Endothelial cell of umbilical vein (primary cell): ENCODE results near the gene BLOC1S1. TPM values are rescaled to one million over a fixed set of nuclear protein-coding genes. Genes with fewer than 3 reads are reported as not detected.

Experiments
- BruUV-seq: library from RNA; stranded (reverse); fragments of 400-500 nt; replicated peaks from 2 replicates; lab custom pipeline; 2021; lab: Mats Ljungman, UMichigan
- CTCF ChIA-PET: fragments of 300-600, 350-600 bp; sonication (Branson Sonifier 250); formaldehyde crosslinking; loops from one replicate; lab custom pipeline; 2021; ENCODE audit warnings: antibody characterized with exemption, inconsistent platforms; lab: Charles Lee
- POLR2A ChIA-PET: fragments of 300-600, 350-600 bp; sonication (Branson Sonifier 250); formaldehyde crosslinking; loops from one replicate; lab custom pipeline; 2021; ENCODE audit warnings: antibody characterized with exemption, inconsistent platforms; lab: Charles Lee
- DNase-seq: peaks from one replicate; pipeline ENCODE4 v3.0.0-alpha.2; 2011; ENCODE audit warnings: low read depth, low spot score
- FAIRE-seq: peaks from 2 replicates; lab custom pipeline; 2011; peaks lifted over from hg19 to GRCh38; lab: Jason Lieb, UNC
- H2AFZ ChIP-seq: 2 replicates; pipeline ENCODE4 v1.6.0; 2012; ENCODE audit warnings: low read depth, low read length, control low read depth, inconsistent platforms
- H3K27ac ChIP-seq: 2 replicates; pipeline ENCODE4 v1.5.1; 2011; ENCODE audit warnings: low read depth, mild to moderate bottlenecking, control low read depth, low read length, moderate library complexity; ENCODE audit not compliant: insufficient read depth
- H3K27me3 ChIP-seq, 2 experiments: 2 replicates each; pipeline versions ENCODE4 v1.6.0 to v1.6.1; 2011; ENCODE audit warnings: low read length in 2 of 2, mixed read lengths in 1 of 2; ENCODE audit not compliant: control insufficient read depth in 2 of 2, insufficient read depth in 2 of 2
- H3K36me3 ChIP-seq, 2 experiments: 2 replicates in 1 of 2; 3 replicates in 1 of 2; pipeline ENCODE4 v1.5.1; 2011; ENCODE audit warnings: low read length in 2 of 2, mild to moderate bottlenecking in 1 of 2, moderate library complexity in 1 of 2; ENCODE audit not compliant: control insufficient read depth in 2 of 2, insufficient read depth in 2 of 2; ENCODE audit errors: extremely low read depth in 1 of 2
- H3K4me1 ChIP-seq: 3 replicates; pipeline ENCODE4 v1.5.1; 2011; ENCODE audit warnings: mild to moderate bottlenecking, low read length; ENCODE audit not compliant: control insufficient read depth, insufficient read depth; ENCODE audit errors: extremely low read depth
- H3K4me2 ChIP-seq: 2 replicates; pipeline ENCODE4 v1.6.1; 2011; ENCODE audit warnings: low read length, control low read depth, mixed read lengths; ENCODE audit not compliant: insufficient read depth
- H3K4me3 ChIP-seq, 3 experiments: fragments of 200-600 bp in 1 of 3; sonication (generic), shearing (Covaris generic) in 1 of 3; replicated peaks in 1 of 3; 2 replicates each; pipeline ENCODE4 v1.5.1; 2011 to 2016; ENCODE audit warnings: control low read depth in 3 of 3, low read length in 3 of 3, mild to moderate bottlenecking in 2 of 3, inconsistent platforms in 1 of 3, low read depth in 1 of 3, moderate library complexity in 1 of 3; ENCODE audit not compliant: insufficient read depth in 1 of 3
- H3K79me2 ChIP-seq: 2 replicates; pipeline ENCODE4 v1.6.0; 2012; ENCODE audit warnings: low read length, inconsistent platforms; ENCODE audit not compliant: control insufficient read depth, insufficient read depth
- H3K9ac ChIP-seq: replicated peaks from 2 replicates; pipeline ENCODE3; 2011; ENCODE audit warnings: low read length, control low read depth; ENCODE audit not compliant: insufficient read depth; ENCODE audit errors: extremely low read depth
- H3K9me1 ChIP-seq: replicated peaks from 3 replicates; pipeline ENCODE4 v1.6.0; 2011; ENCODE audit warnings: mild to moderate bottlenecking, low read length; ENCODE audit not compliant: control insufficient read depth, insufficient read depth; ENCODE audit errors: extremely low read depth
- H3K9me3 ChIP-seq: replicated peaks from 2 replicates; pipeline ENCODE4 v1.5.1; 2012; ENCODE audit warnings: low read length, inconsistent platforms; ENCODE audit not compliant: control insufficient read depth, insufficient read depth
- H4K20me1 ChIP-seq: replicated peaks from 2 replicates; pipeline ENCODE3; 2011; ENCODE audit warnings: mild to moderate bottlenecking, low read length; ENCODE audit not compliant: control insufficient read depth, insufficient read depth; ENCODE audit errors: extremely low read depth
- EZH2 ChIP-seq: IDR thresholded peaks from 2 replicates; pipeline ENCODE4 v1.6.1; 2012; ENCODE audit warnings: borderline replicate concordance, low read depth, mild to moderate bottlenecking, moderate library complexity, low read length, inconsistent platforms; ENCODE audit not compliant: severe bottlenecking
- FOS ChIP-seq: IDR thresholded peaks from 2 replicates; pipeline ENCODE4 v1.6.1; 2011; ENCODE audit warnings: mild to moderate bottlenecking, low read length, moderate library complexity, borderline replicate concordance; ENCODE audit not compliant: insufficient read depth
- GATA2 ChIP-seq: IDR thresholded peaks from 2 replicates; pipeline ENCODE4 v1.7.0; 2011; ENCODE audit warnings: low read depth, mild to moderate bottlenecking, moderate library complexity, mixed read lengths, low read length; ENCODE audit not compliant: insufficient read length, insufficient read depth
- JUN ChIP-seq: IDR thresholded peaks from 2 replicates; pipeline ENCODE4 v1.6.1; 2011; ENCODE audit warnings: borderline replicate concordance, low read depth; ENCODE audit not compliant: insufficient read length, insufficient read depth
- MAX ChIP-seq: IDR thresholded peaks from 2 replicates; pipeline ENCODE4 v1.6.1; 2011; ENCODE audit not compliant: insufficient read depth, insufficient read length
- MYC ChIP-seq: IDR thresholded peaks from one replicate; pipeline ENCODE4 v1.6.1; 2011; ENCODE audit warnings: mild to moderate bottlenecking, low read depth, low read length
- POLR2A ChIP-seq: IDR thresholded peaks from 2 replicates; pipeline ENCODE4 v1.6.1; 2012; ENCODE audit warnings: low read depth, mild to moderate bottlenecking, control low read depth, low read length
- POLR2AphosphoS5 ChIP-seq: IDR thresholded peaks from 2 replicates; pipeline ENCODE4 v1.6.1; 2012; ENCODE audit warnings: low read depth, mild to moderate bottlenecking, control low read depth, low read length, moderate library complexity; ENCODE audit not compliant: insufficient read depth
- dilution Hi-C: fragments of 300-500 bp; cut with MboI; formaldehyde crosslinking; loops from one replicate; pipeline ENCODE4 v1.15.0; 2019; ENCODE audit warnings: low sequenced_read_pairs; ENCODE audit not compliant: extremely low pct_ligation_motif_present
- intact Hi-C: fragments of 100-400 bp; cut with micrococcal nuclease; formaldehyde crosslinking; loops from one replicate; pipeline ENCODE4 v1.10.0; 2022
- polyA plus RNA-seq, 4 experiments: library from polyadenylated mRNA; depleted of rRNA in 3 of 4; stranded (reverse) in 3 of 4; unstranded in 1 of 4; fragments of >200 nt; gene quantifications; 2 replicates each; pipeline versions ENCODE4 v1.2.1 to v1.2.3, GENCODE V29; 2011 to 2012; ENCODE audit warnings: missing spikeins in 1 of 4
- total RNA-seq: library from RNA; stranded (reverse); gene quantifications from 2 replicates; pipeline ENCODE4 v1.2.3, GENCODE V29; 2021
- TF ChIP-seq, protein P1 (sequence below), 2 donors: IDR thresholded peaks; 1 replicate in 1 of 2; 2 replicates in 1 of 2; pipeline ENCODE4 v1.5.1; 2011; ENCODE audit warnings: low read length in 2 of 2, mild to moderate bottlenecking in 2 of 2, moderate library complexity in 2 of 2, control low read depth in 1 of 2, inconsistent platforms in 1 of 2, low read depth in 1 of 2; ENCODE audit not compliant: insufficient read depth in 1 of 2; ENCODE audit errors: extremely low read depth in 1 of 2

Gene BLOC1S1
- total and polyA plus RNA-seq, 2 donors (not counting 3 experiments of a cell fraction or from before 2014, with no cell fraction given), result 84.1 to 192 TPM

- Histone ChIP-seq H2AFZ (no peak overlapping the region), H3K27me3 (no peaks in the 10 kb centered on the region), H3K4me2 (no peak overlapping the region), H3K36me3 (no peaks in the 10 kb centered on the region), H3K9ac (no peak overlapping the region), H3K9me1 (no peaks in the 10 kb centered on the region), H3K9me3 (no peaks in the 10 kb centered on the region), H3K4me3 (no peak overlapping the region), H4K20me1 (no peaks in the 10 kb centered on the region), H3K79me2 (no peaks in the 10 kb centered on the region), H3K27ac (no peak overlapping the region), H3K4me1 (no peaks in the 10 kb centered on the region)
- dilution Hi-C loops (no loop called here), intact Hi-C loops (no loop called here)
- ChIA-PET CTCF (interaction anchor here (0.8 to 1.5 kb wide), 3 partner anchors 12 to 38 kb away, joined by 3 to 7 read pairs (median 5); no protein-coding TSS in a partner anchor), POLR2A (no interaction called here)
- BruUV-seq, result no TSS peak
- no peak for TF ChIP-seq POLR2A
- FAIRE-seq (no peak), DNase-seq (no peak)
These were observed 21.7 kb upstream of the BLOC1S1 start for GRCh38 chr12:55694188-55694515.

GRCh38 chr12:55694651-55695050, 21.2 kb upstream of the BLOC1S1 start:
- H3K9ac ChIP-seq, result no peak overlapping the region
- dilution Hi-C loops, result no loop called here
- no peaks in the 10 kb centered on the region for H3K79me2 ChIP-seq
- H3K27ac ChIP-seq, result no peak overlapping the region
- TF ChIP-seq, protein P1, sequence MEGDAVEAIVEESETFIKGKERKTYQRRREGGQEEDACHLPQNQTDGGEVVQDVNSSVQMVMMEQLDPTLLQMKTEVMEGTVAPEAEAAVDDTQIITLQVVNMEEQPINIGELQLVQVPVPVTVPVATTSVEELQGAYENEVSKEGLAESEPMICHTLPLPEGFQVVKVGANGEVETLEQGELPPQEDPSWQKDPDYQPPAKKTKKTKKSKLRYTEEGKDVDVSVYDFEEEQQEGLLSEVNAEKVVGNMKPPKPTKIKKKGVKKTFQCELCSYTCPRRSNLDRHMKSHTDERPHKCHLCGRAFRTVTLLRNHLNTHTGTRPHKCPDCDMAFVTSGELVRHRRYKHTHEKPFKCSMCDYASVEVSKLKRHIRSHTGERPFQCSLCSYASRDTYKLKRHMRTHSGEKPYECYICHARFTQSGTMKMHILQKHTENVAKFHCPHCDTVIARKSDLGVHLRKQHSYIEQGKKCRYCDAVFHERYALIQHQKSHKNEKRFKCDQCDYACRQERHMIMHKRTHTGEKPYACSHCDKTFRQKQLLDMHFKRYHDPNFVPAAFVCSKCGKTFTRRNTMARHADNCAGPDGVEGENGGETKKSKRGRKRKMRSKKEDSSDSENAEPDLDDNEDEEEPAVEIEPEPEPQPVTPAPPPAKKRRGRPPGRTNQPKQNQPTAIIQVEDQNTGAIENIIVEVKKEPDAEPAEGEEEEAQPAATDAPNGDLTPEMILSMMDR (IDR thresholded peaks at IDR 0.05; ENCODE audit: extremely low read depth in 1 of 2, insufficient read depth in 1 of 2, low read depth in 1 of 2, low read length in 2 of 2), result no peak
- no peak for TF ChIP-seq MAX
- TF ChIP-seq MYC, result no peak
- no peak for TF ChIP-seq GATA2
- TF ChIP-seq EZH2, result no peak
- TF ChIP-seq POLR2A, result no peak
- no peak for TF ChIP-seq FOS
- TF ChIP-seq JUN, result no peak
- TF ChIP-seq POLR2AphosphoS5, result no peak
- H3K27me3 ChIP-seq, result no peaks in the 10 kb centered on the region
- no peaks in the 10 kb centered on the region for H3K9me1 ChIP-seq
- no peak overlapping the region for H2AFZ ChIP-seq
- no peak overlapping the region for H3K4me3 ChIP-seq
- no peaks in the 10 kb centered on the region for H3K4me1 ChIP-seq
- no peaks in the 10 kb centered on the region for H4K20me1 ChIP-seq
- no peak overlapping the region for H3K4me2 ChIP-seq
- DNase-seq (no peak), FAIRE-seq (no peak)
- intact Hi-C loops, result no loop called here
- H3K9me3 ChIP-seq, result no peaks in the 10 kb centered on the region
- CTCF ChIA-PET, result interaction anchor here (1.4 to 1.5 kb wide), 2 partner anchors 11 to 38 kb away, joined by 5 to 7 read pairs; no protein-coding TSS in a partner anchor
- BruUV-seq, result no TSS peak
- POLR2A ChIA-PET, result no interaction called here
- H3K36me3 ChIP-seq, result no peaks in the 10 kb centered on the region
